Stimulated activated CD4-positive, alpha-beta T cell treated with anti-CD3 and anti-CD28 coated beads, Interleukin-15, amount 100 ng/mL, for 1 hour (primary cell): ENCODE measurements around the gene ST6GALNAC3.
"Not testable (repeated sequence)": the region's sequence is repeated elsewhere in the genome, so short reads cannot be mapped to it uniquely, and the experiment has no call there.

Source experiments
- DNase-seq, 2 donors: peaks; one replicate each; pipeline ENCODE4 v3.0.0-alpha.2; 2020; ENCODE audit warnings: low read depth in 1 of 2, low spot score in 1 of 2

ST6GALNAC3 gene

GRCh38 chr1:76615253-76616035 is 540.9 kb downstream of the ST6GALNAC3 start:
- DNase-seq, result no peak

- DNase-seq, result no peak
These were observed 545.8 kb downstream of the ST6GALNAC3 start for GRCh38 chr1:76620371-76620770.

- no peak for DNase-seq
These were observed 548.4 kb downstream of the ST6GALNAC3 start for GRCh38 chr1:76622774-76623528.

- DNase-seq, result no peak
These were observed 551.5 kb downstream of the ST6GALNAC3 start for GRCh38 chr1:76625886-76626678.

GRCh38 chr1:76627498-76627897 is 553.0 kb downstream of the ST6GALNAC3 start:
- no peak for DNase-seq

- no peak for DNase-seq
These were observed 553.4 kb downstream of the ST6GALNAC3 start for GRCh38 chr1:76627901-76628300.

GRCh38 chr1:76632136-76632535 is 557.6 kb downstream of the ST6GALNAC3 start:
- no peak for DNase-seq

GRCh38 chr1:76635784-76636183 is 561.2 kb downstream of the ST6GALNAC3 start:
- DNase-seq, result no peak

GRCh38 chr1:76639181-76639580 is 564.6 kb downstream of the ST6GALNAC3 start:
- DNase-seq, result no peak

GRCh38 chr1:76640092-76640491 is 565.5 kb downstream of the ST6GALNAC3 start:
- DNase-seq, result no peak

GRCh38 chr1:76640723-76641122 is 566.2 kb downstream of the ST6GALNAC3 start:
- DNase-seq, result no peak

- no peak for DNase-seq
These were observed 569.6 kb downstream of the ST6GALNAC3 start for GRCh38 chr1:76644139-76644538.

GRCh38 chr1:76652860-76653259 is 578.3 kb downstream of the ST6GALNAC3 start:
- DNase-seq, result not testable (repeated sequence)

- no peak for DNase-seq
These were observed 583.1 kb downstream of the ST6GALNAC3 start for GRCh38 chr1:76657623-76658022.

GRCh38 chr1:76659171-76659940 is 584.8 kb downstream of the ST6GALNAC3 start:
- no peak for DNase-seq

- no peak for DNase-seq
These were observed 587.0 kb downstream of the ST6GALNAC3 start for GRCh38 chr1:76661531-76661930.

- DNase-seq, result no peak
These were observed 592.0 kb downstream of the ST6GALNAC3 start for GRCh38 chr1:76666499-76666898.

GRCh38 chr1:76668046-76668445 is 593.5 kb downstream of the ST6GALNAC3 start:
- DNase-seq, result no peak

GRCh38 chr1:76669131-76669530 is 594.6 kb downstream of the ST6GALNAC3 start:
- no peak for DNase-seq

GRCh38 chr1:76669624-76670315 is 595.2 kb downstream of the ST6GALNAC3 start:
- no peak for DNase-seq
